ENCODE results near the gene LTBP2. TPM values are rescaled to one million over a fixed set of nuclear protein-coding genes. Genes with fewer than 3 reads are reported as not detected.
"Not testable (repeated sequence)": the region's sequence is repeated elsewhere in the genome, so short reads cannot be mapped to it uniquely, and the experiment has no call there.

LTBP2 gene
- total RNA-seq, 1 experiment from 2014 or later, result 1.5 TPM

GRCh38 chr14:74538411-74539391 is 73.3 kb downstream of the LTBP2 start:
- Histone ChIP-seq H3K27ac (ENCODE audit: low read depth, low read length) (no peak overlapping the region), H3K4me1 (ENCODE audit: control insufficient read depth in 1 of 2, insufficient read depth in 2 of 2, low read length in 2 of 2) (no peaks in the 10 kb centered on the region), H3K4me3 (replicated peaks in 1 of 2; ENCODE audit: low read depth in 1 of 2, low read length in 2 of 2) (no peak overlapping the region), H2AFZ (ENCODE audit: low read depth, low read length, poor library complexity, severe bottlenecking) (no peak overlapping the region), H3K9me3 (ENCODE audit: control insufficient read depth in 1 of 2, insufficient read depth in 1 of 2, low read depth in 1 of 2, low read length in 2 of 2) (no peaks in the 10 kb centered on the region), H3K9me2 (ENCODE audit: insufficient read depth) (no peaks in the 10 kb centered on the region), H3K9ac (ENCODE audit: low read length) (no peak overlapping the region), H3K36me3 (ENCODE audit: control insufficient read depth in 1 of 2, insufficient read depth in 2 of 2, low read length in 2 of 2) (no peaks in the 10 kb centered on the region), H3K27me3 (ENCODE audit: insufficient read depth, low read length) (no peaks in the 10 kb centered on the region), H3K4me2 (ENCODE audit: low read length) (no peak overlapping the region), H4K20me1 (ENCODE audit: insufficient read depth) (no peaks in the 10 kb centered on the region), H3K79me2 (ENCODE audit: insufficient read depth, low read length) (no peaks in the 10 kb centered on the region)
- ATAC-seq (no peak), DNase-seq (ENCODE audit: low read depth, low spot score) (no peak)
- CTCF ChIA-PET, result interaction anchor here (0.6 to 1.8 kb wide), 2 partner anchors 7 to 86 kb away, joined by 5 read pairs; no protein-coding TSS in a partner anchor
- POLR2A ChIA-PET, result no interaction called here
- intact Hi-C loops (cut with micrococcal nuclease), result no loop called here
- TF ChIP-seq REST (IDR thresholded peaks at IDR 0.05; ENCODE audit: low read depth) (no peak), FOSL1 (IDR thresholded peaks at IDR 0.05; ENCODE audit: low read depth) (no peak), CBX3 (IDR thresholded peaks at IDR 0.05; ENCODE audit: low read depth) (no peak), ZBTB33 (IDR thresholded peaks at IDR 0.05; ENCODE audit: extremely low read depth, insufficient replicate concordance, low read length) (no peak), ELF1 (IDR thresholded peaks at IDR 0.05; ENCODE audit: borderline replicate concordance, low read depth) (no peak), MAX (IDR thresholded peaks at IDR 0.05) (no peak), EZH2 (IDR thresholded peaks at IDR 0.05) (no peak), ZNF274 (IDR thresholded peaks at IDR 0.05; ENCODE audit: low read depth, low read length) (no peak), ATF3 (IDR thresholded peaks at IDR 0.05) (no peak), JUND (IDR thresholded peaks at IDR 0.05) (no peak), ZFX (IDR thresholded peaks at IDR 0.05) (no peak), RAD21 (IDR thresholded peaks at IDR 0.05; ENCODE audit: low read depth) (no peak)
- no TSS peak for BruUV-seq (replicated peaks)
- RAD21 ChIA-PET (ENCODE audit: low non-redundant PET in 1 of 2, low total read pairs in 2 of 2, uncharacterized antibody in 2 of 2, unreplicated experiment in 2 of 2), result no interaction called here

- POLR2A ChIA-PET, result interaction anchor here (1.0 to 1.1 kb wide), 2 partner anchors 11 to 35 kb away, joined by 3 to 4 read pairs; no protein-coding TSS in a partner anchor
Measured at GRCh38 chr14:74536336-74536735, 75.7 kb downstream of the LTBP2 start.

More at GRCh38 chr14:74536336-74536735, 75.7 kb downstream of the LTBP2 start:
- ATAC-seq; H3K4me1 ChIP-seq (ENCODE audit: control insufficient read depth in 1 of 2, insufficient read depth in 2 of 2, low read length in 2 of 2); H3K79me2 ChIP-seq (ENCODE audit: insufficient read depth, low read length); H3K9me2 ChIP-seq (ENCODE audit: insufficient read depth); H2AFZ ChIP-seq (ENCODE audit: low read depth, low read length, poor library complexity, severe bottlenecking); intact Hi-C loops (cut with micrococcal nuclease); CTCF ChIA-PET; H3K27ac ChIP-seq (ENCODE audit: low read depth, low read length); H3K4me3 ChIP-seq (replicated peaks in 1 of 2; ENCODE audit: low read depth in 1 of 2, low read length in 2 of 2); H3K27me3 ChIP-seq (ENCODE audit: insufficient read depth, low read length); H3K9ac ChIP-seq (ENCODE audit: low read length); DNase-seq (ENCODE audit: low read depth, low spot score); H3K4me2 ChIP-seq (ENCODE audit: low read length); H3K9me3 ChIP-seq (ENCODE audit: control insufficient read depth in 1 of 2, insufficient read depth in 1 of 2, low read depth in 1 of 2, low read length in 2 of 2); BruUV-seq (replicated peaks); H4K20me1 ChIP-seq (ENCODE audit: insufficient read depth); RAD21 ChIA-PET (ENCODE audit: low non-redundant PET in 1 of 2, low total read pairs in 2 of 2, uncharacterized antibody in 2 of 2, unreplicated experiment in 2 of 2); H3K36me3 ChIP-seq (ENCODE audit: control insufficient read depth in 1 of 2, insufficient read depth in 2 of 2, low read length in 2 of 2): not testable (repeated sequence)
